GM21825 (cell line): Measurements from ENCODE around the gene CKMT2.

Source experiments
- ATAC-seq: cut with Tn5 transposase; IDR thresholded peaks from one replicate; pipeline ENCODE4 v1.9.1; 2021; ENCODE audit warnings: mild to moderate bottlenecking, moderate library complexity; ENCODE audit not compliant: unreplicated experiment

CKMT2 gene

GRCh38 chr5:81302596-81302995 lies 69.5 kb downstream of the CKMT2 start:
- no peak for ATAC-seq

GRCh38 chr5:81303563-81303962 lies 70.4 kb downstream of the CKMT2 start:
- ATAC-seq, result no peak

- no peak for ATAC-seq
Measured at GRCh38 chr5:81305785-81306184, 72.7 kb downstream of the CKMT2 start.

- ATAC-seq, result no peak
Measured at GRCh38 chr5:81308836-81309235, 75.7 kb downstream of the CKMT2 start.

- ATAC-seq, result no peak
Measured at GRCh38 chr5:81310402-81311063, 77.4 kb downstream of the CKMT2 start.

GRCh38 chr5:81313278-81313677 lies 80.2 kb downstream of the CKMT2 start:
- ATAC-seq, result no peak

- no peak for ATAC-seq
Measured at GRCh38 chr5:81313686-81314085, 80.6 kb downstream of the CKMT2 start.

- no peak for ATAC-seq
Measured at GRCh38 chr5:81314581-81314980, 81.5 kb downstream of the CKMT2 start.

- ATAC-seq, result no peak
Measured at GRCh38 chr5:81315336-81315735, 82.2 kb downstream of the CKMT2 start.

- no peak for ATAC-seq
Measured at GRCh38 chr5:81315830-81316229, 82.7 kb downstream of the CKMT2 start.
